Coronary artery (tissue), 2 donors: ENCODE results near the gene LILRA6.
"Not testable (repeated sequence)": the region's sequence is repeated elsewhere in the genome, so short reads cannot be mapped to it uniquely, and the experiment has no call there.

Experiments used
- DNase-seq: peaks from one replicate; pipeline ENCODE4 v3.0.0-alpha.2; 2017; ENCODE audit warnings: low spot score
- H3K27ac ChIP-seq, 2 donors: fragments of 200-600 bp; sonication (generic); one replicate each; pipeline ENCODE4 v1.5.1; 2016 to 2019
- H3K4me3 ChIP-seq: fragments of 200-600 bp; sonication (generic); 2 replicates; pipeline ENCODE4 v1.5.1; 2016; ENCODE audit warnings: mild to moderate bottlenecking, moderate library complexity
- TF ChIP-seq, protein P1 (sequence below): fragments of 200-600 bp; sonication (generic); IDR thresholded peaks from one replicate; pipeline ENCODE4 v1.5.1; 2019; ENCODE audit warnings: antibody characterized with exemption

The LILRA6 gene

DNA sequence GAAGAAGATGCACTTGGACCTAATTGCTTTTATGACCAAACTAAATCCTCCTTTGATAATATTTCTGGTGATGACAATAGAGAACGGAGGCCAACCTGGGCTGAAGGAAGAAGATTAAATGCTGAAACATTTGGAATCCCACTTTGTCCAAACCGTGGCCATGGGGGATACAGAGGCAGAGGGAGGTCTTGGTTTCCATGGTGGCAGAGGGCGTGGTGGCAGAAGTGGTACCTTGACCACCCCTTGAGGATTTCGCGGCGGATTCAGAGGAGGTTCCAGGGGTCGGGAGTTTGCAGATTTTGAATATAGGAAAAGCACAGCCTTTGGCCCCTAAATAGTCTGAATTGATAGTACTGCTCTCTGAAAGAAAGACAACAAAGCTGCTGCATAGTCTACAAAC is 12.6 kb downstream of the LILRA6 start:
- H3K27ac ChIP-seq, result no peak overlapping the region
- TF ChIP-seq, protein P1, sequence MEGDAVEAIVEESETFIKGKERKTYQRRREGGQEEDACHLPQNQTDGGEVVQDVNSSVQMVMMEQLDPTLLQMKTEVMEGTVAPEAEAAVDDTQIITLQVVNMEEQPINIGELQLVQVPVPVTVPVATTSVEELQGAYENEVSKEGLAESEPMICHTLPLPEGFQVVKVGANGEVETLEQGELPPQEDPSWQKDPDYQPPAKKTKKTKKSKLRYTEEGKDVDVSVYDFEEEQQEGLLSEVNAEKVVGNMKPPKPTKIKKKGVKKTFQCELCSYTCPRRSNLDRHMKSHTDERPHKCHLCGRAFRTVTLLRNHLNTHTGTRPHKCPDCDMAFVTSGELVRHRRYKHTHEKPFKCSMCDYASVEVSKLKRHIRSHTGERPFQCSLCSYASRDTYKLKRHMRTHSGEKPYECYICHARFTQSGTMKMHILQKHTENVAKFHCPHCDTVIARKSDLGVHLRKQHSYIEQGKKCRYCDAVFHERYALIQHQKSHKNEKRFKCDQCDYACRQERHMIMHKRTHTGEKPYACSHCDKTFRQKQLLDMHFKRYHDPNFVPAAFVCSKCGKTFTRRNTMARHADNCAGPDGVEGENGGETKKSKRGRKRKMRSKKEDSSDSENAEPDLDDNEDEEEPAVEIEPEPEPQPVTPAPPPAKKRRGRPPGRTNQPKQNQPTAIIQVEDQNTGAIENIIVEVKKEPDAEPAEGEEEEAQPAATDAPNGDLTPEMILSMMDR, result no peak
- DNase-seq, result peak; percentile 33
- H3K4me3 ChIP-seq, result no peak overlapping the region

DNA sequence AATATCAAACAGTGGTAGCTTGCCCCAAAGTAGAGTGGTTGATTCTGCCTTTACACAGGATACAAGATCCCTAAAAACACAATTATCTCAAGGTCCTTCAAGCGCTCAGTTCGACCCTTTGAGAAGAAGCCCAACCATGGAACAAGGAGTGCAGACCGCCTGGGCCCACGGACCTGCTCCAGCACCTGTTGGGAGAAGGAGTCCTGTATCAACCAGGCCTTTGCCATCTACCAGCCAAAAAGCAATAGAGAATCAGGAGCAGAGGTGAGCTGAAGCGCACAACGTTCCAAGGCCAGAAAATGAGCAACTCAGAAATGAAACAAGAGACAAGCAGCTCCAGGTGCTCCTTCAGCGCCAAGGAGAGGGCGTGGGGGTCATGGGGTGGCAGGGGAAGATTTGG is 13.4 kb downstream of the LILRA6 start:
- TF ChIP-seq, protein P1, result no peak
- H3K4me3 ChIP-seq, result no peak overlapping the region
- no peak overlapping the region for H3K27ac ChIP-seq
- peak; percentile 31 for DNase-seq

DNA sequence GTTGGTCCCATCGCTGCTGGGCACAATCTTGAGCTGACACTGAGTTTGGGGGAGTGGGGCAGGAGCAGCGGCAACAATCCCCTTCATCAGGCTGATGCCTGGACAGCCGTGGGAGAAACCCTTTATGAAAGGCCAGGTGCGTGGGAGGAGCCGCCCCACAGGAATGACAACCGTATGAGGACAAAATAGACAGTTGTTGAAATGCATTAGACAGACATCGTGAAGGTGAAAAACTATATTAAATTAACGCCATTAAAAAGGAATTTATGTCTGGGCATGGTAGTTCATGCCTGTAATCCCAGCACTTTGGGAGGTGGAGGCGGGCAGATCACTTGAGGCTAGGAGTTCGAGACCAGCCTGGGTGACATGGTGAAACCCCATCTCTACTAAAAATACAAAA is 18.0 kb downstream of the LILRA6 start:
- peak; percentile 16 for DNase-seq
- not testable (repeated sequence) for H3K4me3 ChIP-seq, H3K27ac ChIP-seq

DNA sequence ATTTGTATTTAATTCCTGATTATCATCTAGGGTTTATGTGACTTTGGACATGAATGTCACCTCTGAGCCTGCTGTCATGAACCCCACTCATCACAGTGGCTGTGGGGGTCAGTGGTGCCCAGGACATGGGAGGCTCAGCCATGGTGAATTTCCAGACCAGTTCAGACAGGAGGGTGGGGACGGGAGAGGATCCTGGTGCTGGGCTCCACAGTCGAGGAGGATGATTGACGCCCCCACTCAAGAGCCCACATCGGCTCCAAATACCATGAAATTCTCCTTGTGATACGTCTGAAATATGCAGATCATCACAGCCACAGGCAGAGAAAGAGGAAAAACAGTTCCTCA is 18.7 kb downstream of the LILRA6 start:
- DNase-seq, result peak; percentile 46
- not testable (repeated sequence) for H3K4me3 ChIP-seq, H3K27ac ChIP-seq

DNA sequence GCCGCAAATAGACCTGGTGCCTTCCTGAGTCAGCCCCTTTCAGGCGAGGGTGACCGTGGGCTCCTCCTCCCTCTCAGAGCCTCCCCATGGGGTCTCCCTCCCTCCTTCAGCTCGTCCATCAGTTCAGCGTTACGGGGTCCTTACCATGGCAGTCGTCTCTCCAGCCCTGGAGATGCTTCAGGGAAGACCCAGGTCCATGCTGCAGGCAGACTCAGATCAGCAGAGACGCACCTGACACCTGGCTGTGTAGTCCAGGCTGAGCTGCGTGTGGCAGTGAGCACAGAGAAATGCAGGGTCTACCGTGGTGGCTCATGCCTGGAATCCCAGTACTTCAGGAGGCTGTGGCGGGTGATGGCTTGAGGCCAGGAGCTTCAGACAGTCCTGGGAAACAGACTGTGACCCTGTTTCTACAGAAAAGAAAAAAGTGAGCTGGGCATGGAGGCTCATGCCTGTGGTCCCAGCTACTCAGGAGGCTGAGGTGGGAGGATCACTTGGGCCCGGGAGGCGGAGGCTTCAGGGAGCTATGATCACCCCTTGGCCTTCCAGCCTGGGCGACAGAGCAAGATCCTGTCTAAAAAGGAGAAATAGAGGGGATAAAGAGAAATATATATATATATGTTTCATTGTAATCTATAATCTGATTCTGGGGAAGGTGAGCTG is 19.2 kb downstream of the LILRA6 start:
- H3K4me3 ChIP-seq, result not testable (repeated sequence)
- H3K27ac ChIP-seq, result peak overlapping the region in 1 of 2 donors; percentile 68
- peak; percentile 75 for DNase-seq

DNA sequence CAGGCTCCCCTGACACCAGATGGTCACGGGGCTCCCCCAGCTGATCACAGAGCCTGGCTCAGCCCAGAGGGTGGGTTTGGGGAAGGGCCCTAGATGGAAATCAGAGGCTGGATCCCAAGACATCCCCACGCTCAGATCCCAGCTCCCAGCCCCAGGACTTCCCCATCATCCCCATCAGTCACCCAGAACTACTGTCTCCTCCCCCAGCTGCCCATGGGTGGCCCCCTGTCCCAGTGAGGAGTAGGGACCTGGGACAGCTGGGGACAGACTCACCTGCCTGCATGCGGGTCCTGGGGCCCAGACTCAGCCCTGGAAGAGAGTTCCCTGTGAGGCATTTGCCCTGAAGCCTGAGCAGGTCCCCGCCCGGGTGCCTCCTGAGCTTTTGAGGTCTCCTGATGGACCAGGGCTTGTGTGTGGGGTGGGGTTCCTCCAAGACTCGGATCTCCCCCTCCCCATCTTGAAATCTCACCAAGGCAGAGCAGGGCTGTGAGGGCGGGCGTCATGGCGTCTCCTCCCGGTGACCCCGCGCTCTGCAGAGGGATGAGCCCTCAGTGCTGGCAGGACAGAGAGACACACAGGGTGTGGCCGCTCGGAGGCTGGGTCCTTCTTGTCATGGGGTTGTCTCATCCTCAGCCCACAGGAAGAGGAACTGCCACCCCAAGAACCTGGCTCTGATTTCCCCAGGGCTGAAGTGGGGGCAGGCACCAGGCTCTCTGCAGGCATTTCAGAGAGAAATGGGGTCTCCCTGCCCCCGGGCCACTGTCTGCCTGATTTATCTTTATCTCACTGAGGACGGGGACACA is 19.9 kb downstream of the LILRA6 start, which contains the start of gene LILRB3:
Gene LILRB3 (minus strand): TSS at position 534 of the 803 bp plus-strand sequence. CDS start 31 bp downstream, at position 503.
- DNase-seq, result peak; percentile 78
- H3K4me3 ChIP-seq, result peak within 1 kb of the TSS; percentile 60
- peak within 1 kb of the TSS in 1 of 2 donors; percentile 68 for H3K27ac ChIP-seq

DNA sequence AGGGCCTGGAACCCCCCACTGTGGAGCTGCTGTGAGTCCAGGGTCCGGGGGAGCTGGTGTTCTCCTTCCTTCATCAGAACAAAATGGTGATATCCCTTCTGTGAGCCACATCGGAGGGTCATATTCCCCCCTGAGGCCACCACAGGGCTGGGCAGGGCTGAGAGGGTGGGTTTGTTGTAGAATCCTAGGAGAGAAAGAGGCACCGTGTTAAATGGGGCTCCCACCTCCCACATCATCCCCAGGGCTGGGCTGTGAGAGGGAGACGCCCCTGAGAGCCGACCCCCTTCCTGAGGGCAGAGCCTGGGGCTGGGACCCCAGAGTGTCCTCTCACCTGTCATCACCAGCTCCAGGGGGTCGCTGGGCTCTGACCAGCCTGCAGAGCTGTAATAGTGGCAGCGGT is 20.6 kb downstream of the LILRA6 start:
- DNase-seq, result peak; percentile 60
- H3K4me3 ChIP-seq, H3K27ac ChIP-seq: not testable (repeated sequence)

DNA sequence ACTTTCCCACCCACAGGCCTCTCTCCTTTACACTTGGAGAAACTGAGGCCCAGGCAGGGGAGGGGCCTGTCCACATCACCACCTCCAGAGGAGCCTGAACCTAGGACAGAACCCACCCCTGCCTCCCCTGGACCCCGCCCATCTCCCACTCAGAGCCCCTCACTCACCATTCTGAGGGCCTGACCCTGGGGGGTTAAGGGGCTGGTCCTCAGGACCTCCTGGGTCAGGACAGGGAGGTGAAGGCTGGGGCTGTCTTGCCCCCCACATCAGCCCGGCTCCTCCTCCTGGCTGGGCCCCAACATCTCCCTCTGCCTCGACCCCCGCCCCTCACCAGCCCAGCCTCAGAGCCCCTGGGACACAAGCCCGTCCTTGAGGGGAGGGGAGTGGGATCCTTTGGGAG is 22.9 kb downstream of the LILRA6 start:
- H3K27ac ChIP-seq, H3K4me3 ChIP-seq: not testable (repeated sequence)
- DNase-seq, result peak; percentile 54

DNA sequence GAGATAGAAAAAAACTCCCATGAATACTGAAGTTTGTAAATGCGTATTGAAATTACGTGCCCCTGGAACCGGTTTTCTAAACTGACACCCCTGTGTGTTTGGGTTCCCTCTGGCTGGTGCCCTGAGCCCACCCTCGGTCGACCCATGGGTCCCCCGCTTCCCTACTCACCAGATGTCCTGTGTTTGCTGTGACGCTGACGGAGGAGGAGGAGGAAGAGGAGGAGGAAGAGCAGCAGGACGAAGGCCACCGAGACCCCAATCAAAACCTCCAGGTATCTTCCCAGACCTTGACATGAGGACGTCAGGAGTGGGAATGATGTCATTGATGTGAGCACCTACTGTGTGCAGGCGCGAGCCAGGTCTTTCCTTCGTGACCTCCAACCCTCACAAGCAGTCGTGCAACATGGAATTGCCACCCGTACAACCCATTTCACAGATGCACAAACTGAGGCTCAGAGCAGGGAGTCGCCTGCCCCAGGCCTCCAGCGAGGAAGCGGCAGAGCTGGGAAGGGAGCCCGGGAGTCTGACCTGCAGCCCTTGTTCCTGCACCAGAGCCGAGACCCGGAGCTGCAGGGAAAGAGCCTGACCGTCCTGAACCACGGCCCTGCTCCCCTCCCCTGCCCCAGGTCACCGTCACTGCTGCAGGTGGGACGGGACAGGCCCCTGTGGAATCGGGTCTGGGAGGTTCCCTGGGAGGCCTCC is 23.5 kb downstream of the LILRA6 start:
- DNase-seq, result peak; percentile 72
- Histone ChIP-seq H3K4me3 (no peak overlapping the region), H3K27ac (no peak overlapping the region)
- TF ChIP-seq, protein P1, result no peak

DNA sequence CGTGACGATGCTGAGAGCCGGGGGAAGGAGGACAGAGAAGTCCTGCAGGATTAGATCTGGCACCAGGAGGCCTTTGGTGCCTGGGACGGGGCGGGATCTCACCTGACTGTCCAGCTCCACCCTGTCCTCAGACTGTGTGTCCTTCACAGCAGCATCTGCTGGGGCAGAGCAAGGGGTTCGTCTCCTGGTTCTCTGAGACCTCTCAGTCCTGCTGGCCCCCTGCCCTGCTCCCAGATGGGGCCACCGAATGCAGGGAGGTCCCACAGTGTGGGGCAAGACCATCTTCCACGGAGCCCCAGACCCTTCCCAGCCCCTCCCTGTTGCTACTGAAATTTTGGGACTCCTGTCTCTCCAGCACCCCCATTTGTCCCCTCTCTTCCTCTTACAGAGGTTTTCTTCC is 24.3 kb downstream of the LILRA6 start:
- Histone ChIP-seq H3K4me3 (no peak overlapping the region), H3K27ac (no peak overlapping the region)
- DNase-seq, result no peak
- TF ChIP-seq, protein P1, result no peak

DNA sequence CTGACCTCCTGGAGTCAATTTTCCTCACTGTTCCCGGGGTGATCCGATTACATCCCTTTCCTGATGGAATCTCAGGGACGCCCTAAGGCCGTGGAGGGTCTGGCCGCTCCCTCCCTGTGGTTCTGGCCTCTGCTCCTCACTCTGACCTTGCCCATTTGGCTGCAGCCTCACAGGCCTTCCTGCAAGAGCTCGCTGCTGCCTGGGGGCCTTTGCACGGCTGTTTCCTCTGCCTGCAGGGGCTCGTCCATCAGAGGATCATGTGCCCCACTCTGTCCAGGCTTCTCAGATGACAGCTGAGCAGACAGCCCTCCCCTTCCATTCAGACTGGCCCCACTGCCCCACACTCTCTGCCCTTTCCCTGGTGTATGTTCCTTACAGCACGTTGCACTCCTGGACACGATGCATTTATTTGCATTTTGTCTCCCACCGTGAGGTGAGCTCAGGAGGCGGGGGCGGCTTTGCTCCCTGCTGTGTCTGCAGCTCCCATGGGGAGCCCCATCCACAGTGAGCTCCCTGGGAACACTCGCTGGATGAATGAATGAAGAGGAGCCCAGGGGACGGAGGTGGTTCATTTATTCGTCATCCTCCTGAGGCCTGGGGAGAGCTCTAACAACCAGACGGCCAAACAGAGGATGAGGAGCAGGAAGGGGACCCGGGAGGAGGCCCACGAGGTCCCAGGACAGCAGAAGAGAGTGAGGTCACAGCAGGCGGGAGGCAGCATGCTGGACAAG is 24.9 kb downstream of the LILRA6 start:
- H3K27ac ChIP-seq, DNase-seq, H3K4me3 ChIP-seq: not testable (repeated sequence)
